ENCODE results near the gene GNAT3. TPM values are rescaled to one million over a fixed set of nuclear protein-coding genes. Genes with fewer than 3 reads are reported as not detected.

GNAT3 gene
- total RNA-seq, 1 donor from 2014 or later: not detected

- intact Hi-C loops (cut with micrococcal nuclease): no loop called here
- DNase-seq: no peak
- no peaks in the 10 kb centered on the region for H3K4me1 Mint-ChIP-seq
- H3K4me3 Mint-ChIP-seq: no peak overlapping the region
- H3K9me3 Mint-ChIP-seq: no peaks in the 10 kb centered on the region
- no peaks in the 10 kb centered on the region for H3K27me3 Mint-ChIP-seq
- H3K36me3 Mint-ChIP-seq (ENCODE audit: low read depth): no peaks in the 10 kb centered on the region
- H3K27ac Mint-ChIP-seq: no peak overlapping the region
Observed at GRCh38 chr7:80488851-80489370, 23.0 kb downstream of the GNAT3 start.

DNA sequence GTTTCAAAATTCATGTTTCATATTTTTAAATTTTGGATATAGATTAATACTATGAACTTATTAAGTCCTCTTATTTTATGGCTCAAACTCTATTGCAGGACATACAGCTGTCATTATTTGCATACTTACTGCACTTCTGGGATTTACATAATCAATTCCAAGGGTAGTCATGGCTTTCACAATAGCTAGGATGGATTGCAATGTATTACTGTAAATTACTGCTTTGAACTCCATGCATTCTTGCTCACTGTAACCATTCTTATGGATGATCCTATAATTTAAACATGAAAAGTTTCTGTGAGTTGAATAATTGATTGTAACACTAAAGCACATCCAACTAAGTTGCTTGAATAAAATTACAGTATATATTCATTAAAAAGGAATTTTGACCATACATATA lies 23.5 kb downstream of the GNAT3 start:
- Mint-ChIP-seq H3K4me1 (no peaks in the 10 kb centered on the region), H3K27me3 (no peaks in the 10 kb centered on the region), H3K36me3 (ENCODE audit: low read depth) (no peaks in the 10 kb centered on the region), H3K9me3 (no peaks in the 10 kb centered on the region), H3K4me3 (no peak overlapping the region), H3K27ac (no peak overlapping the region)
- DNase-seq: no peak
- intact Hi-C loops (cut with micrococcal nuclease): no loop called here

GRCh38 chr7:80485721-80486120 lies 26.1 kb downstream of the GNAT3 start:
- no peaks in the 10 kb centered on the region for H3K36me3 Mint-ChIP-seq (ENCODE audit: low read depth)
- H3K27ac Mint-ChIP-seq: no peak overlapping the region
- no peaks in the 10 kb centered on the region for H3K4me1 Mint-ChIP-seq
- intact Hi-C loops (cut with micrococcal nuclease): no loop called here
- DNase-seq: no peak
- H3K9me3 Mint-ChIP-seq: no peaks in the 10 kb centered on the region
- H3K4me3 Mint-ChIP-seq: no peak overlapping the region
- no peaks in the 10 kb centered on the region for H3K27me3 Mint-ChIP-seq

DNA sequence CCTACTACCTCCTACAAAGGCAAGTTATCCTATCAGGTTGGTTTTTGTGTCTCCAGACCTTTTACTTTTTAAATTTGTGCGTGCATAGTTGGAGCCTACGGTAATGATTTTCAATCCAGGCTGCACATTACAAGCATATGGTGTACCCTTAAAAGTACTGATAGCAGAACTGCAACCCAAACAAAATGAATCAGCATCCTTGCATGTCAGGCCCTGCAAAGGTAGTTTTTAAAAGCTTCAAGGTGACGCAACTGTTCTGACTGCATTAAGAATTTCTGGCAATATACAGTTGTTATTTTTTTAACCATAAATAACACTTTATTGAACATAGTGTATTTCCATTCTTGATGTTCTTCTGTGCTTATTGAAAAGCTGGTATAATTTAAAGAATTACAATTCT lies 28.9 kb downstream of the GNAT3 start:
- H3K27me3 Mint-ChIP-seq: no peaks in the 10 kb centered on the region
- H3K27ac Mint-ChIP-seq: no peak overlapping the region
- no peaks in the 10 kb centered on the region for H3K36me3 Mint-ChIP-seq (ENCODE audit: low read depth)
- no peaks in the 10 kb centered on the region for H3K9me3 Mint-ChIP-seq
- no peaks in the 10 kb centered on the region for H3K4me1 Mint-ChIP-seq
- no peak overlapping the region for H3K4me3 Mint-ChIP-seq
- intact Hi-C loops (cut with micrococcal nuclease): no loop called here
- no peak for DNase-seq

GRCh38 chr7:80481196-80481884 lies 30.5 kb downstream of the GNAT3 start:
- H3K4me1 Mint-ChIP-seq: no peaks in the 10 kb centered on the region
- intact Hi-C loops (cut with micrococcal nuclease): no loop called here
- no peaks in the 10 kb centered on the region for H3K36me3 Mint-ChIP-seq (ENCODE audit: low read depth)
- H3K4me3 Mint-ChIP-seq: no peak overlapping the region
- no peaks in the 10 kb centered on the region for H3K27me3 Mint-ChIP-seq
- H3K27ac Mint-ChIP-seq: no peak overlapping the region
- no peak for DNase-seq
- no peaks in the 10 kb centered on the region for H3K9me3 Mint-ChIP-seq

- intact Hi-C loops (cut with micrococcal nuclease): no loop called here
- no peaks in the 10 kb centered on the region for H3K9me3 Mint-ChIP-seq
- H3K27ac Mint-ChIP-seq: no peak overlapping the region
- no peak overlapping the region for H3K4me3 Mint-ChIP-seq
- H3K4me1 Mint-ChIP-seq: no peaks in the 10 kb centered on the region
- H3K36me3 Mint-ChIP-seq (ENCODE audit: low read depth): no peaks in the 10 kb centered on the region
- DNase-seq: no peak
- H3K27me3 Mint-ChIP-seq: no peaks in the 10 kb centered on the region
Observed at GRCh38 chr7:80480566-80480965, 31.3 kb downstream of the GNAT3 start.

GRCh38 chr7:80478683-80479082 lies 33.2 kb downstream of the GNAT3 start:
- H3K36me3 Mint-ChIP-seq (ENCODE audit: low read depth): no peaks in the 10 kb centered on the region
- intact Hi-C loops (cut with micrococcal nuclease): no loop called here
- H3K4me1 Mint-ChIP-seq: no peaks in the 10 kb centered on the region
- H3K4me3 Mint-ChIP-seq: no peak overlapping the region
- no peaks in the 10 kb centered on the region for H3K9me3 Mint-ChIP-seq
- DNase-seq: no peak
- H3K27ac Mint-ChIP-seq: no peak overlapping the region
- no peaks in the 10 kb centered on the region for H3K27me3 Mint-ChIP-seq

- H3K4me1 Mint-ChIP-seq: no peaks in the 10 kb centered on the region
- DNase-seq: no peak
- no peaks in the 10 kb centered on the region for H3K9me3 Mint-ChIP-seq
- no peaks in the 10 kb centered on the region for H3K27me3 Mint-ChIP-seq
- intact Hi-C loops (cut with micrococcal nuclease): no loop called here
- no peak overlapping the region for H3K4me3 Mint-ChIP-seq
- no peaks in the 10 kb centered on the region for H3K36me3 Mint-ChIP-seq (ENCODE audit: low read depth)
- no peak overlapping the region for H3K27ac Mint-ChIP-seq
Observed at GRCh38 chr7:80476035-80476434, 35.8 kb downstream of the GNAT3 start.

GRCh38 chr7:80475383-80475782 lies 36.5 kb downstream of the GNAT3 start:
- H3K4me3 Mint-ChIP-seq: no peak overlapping the region
- H3K27me3 Mint-ChIP-seq: no peaks in the 10 kb centered on the region
- H3K9me3 Mint-ChIP-seq: no peaks in the 10 kb centered on the region
- intact Hi-C loops (cut with micrococcal nuclease): no loop called here
- no peak overlapping the region for H3K27ac Mint-ChIP-seq
- no peaks in the 10 kb centered on the region for H3K36me3 Mint-ChIP-seq (ENCODE audit: low read depth)
- no peak for DNase-seq
- no peaks in the 10 kb centered on the region for H3K4me1 Mint-ChIP-seq

- Mint-ChIP-seq H3K4me3 (no peak overlapping the region), H3K4me1 (no peaks in the 10 kb centered on the region), H3K27me3 (no peaks in the 10 kb centered on the region), H3K9me3 (no peaks in the 10 kb centered on the region), H3K27ac (no peak overlapping the region), H3K36me3 (ENCODE audit: low read depth) (no peaks in the 10 kb centered on the region)
- DNase-seq: no peak
- intact Hi-C loops (cut with micrococcal nuclease): no loop called here
Observed at GRCh38 chr7:80473751-80474150, 38.1 kb downstream of the GNAT3 start.

GRCh38 chr7:80472491-80473200 lies 39.2 kb downstream of the GNAT3 start:
- no peak for DNase-seq
- Mint-ChIP-seq H3K36me3 (ENCODE audit: low read depth) (no peaks in the 10 kb centered on the region), H3K27ac (no peak overlapping the region), H3K4me3 (no peak overlapping the region), H3K27me3 (no peaks in the 10 kb centered on the region), H3K9me3 (no peaks in the 10 kb centered on the region), H3K4me1 (no peaks in the 10 kb centered on the region)
- intact Hi-C loops (cut with micrococcal nuclease): no loop called here

GRCh38 chr7:80468931-80469714 lies 42.7 kb downstream of the GNAT3 start:
- intact Hi-C loops (cut with micrococcal nuclease): no loop called here
- Mint-ChIP-seq H3K4me3 (no peak overlapping the region), H3K9me3 (no peaks in the 10 kb centered on the region), H3K27ac (no peak overlapping the region), H3K4me1 (no peaks in the 10 kb centered on the region), H3K36me3 (ENCODE audit: low read depth) (no peaks in the 10 kb centered on the region), H3K27me3 (no peaks in the 10 kb centered on the region)
- no peak for DNase-seq

- no peak for DNase-seq
- no peaks in the 10 kb centered on the region for H3K27me3 Mint-ChIP-seq
- H3K36me3 Mint-ChIP-seq (ENCODE audit: low read depth): no peaks in the 10 kb centered on the region
- H3K4me1 Mint-ChIP-seq: no peaks in the 10 kb centered on the region
- no peak overlapping the region for H3K27ac Mint-ChIP-seq
- H3K9me3 Mint-ChIP-seq: no peaks in the 10 kb centered on the region
- H3K4me3 Mint-ChIP-seq: no peak overlapping the region
- intact Hi-C loops (cut with micrococcal nuclease): no loop called here
Observed at GRCh38 chr7:80467069-80467468, 44.8 kb downstream of the GNAT3 start.

DNA sequence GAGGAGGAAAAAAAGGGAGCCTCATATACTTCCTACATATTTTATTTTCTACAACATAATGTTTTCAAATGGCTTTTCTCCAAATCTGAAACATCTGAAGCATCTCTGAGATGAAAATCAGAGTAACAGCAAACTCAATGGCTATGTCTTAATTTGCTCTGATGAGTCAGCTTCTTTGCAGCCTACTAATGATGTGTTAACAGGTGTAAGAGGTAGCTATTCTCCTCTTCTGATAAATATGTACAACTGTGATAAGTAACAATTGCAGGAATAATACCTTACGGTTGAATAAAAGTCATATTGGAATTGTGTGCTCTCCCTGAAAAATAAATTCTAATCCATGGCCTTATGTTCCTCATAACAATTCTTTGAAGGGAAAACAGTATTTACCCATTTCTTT lies 45.2 kb downstream of the GNAT3 start:
- Mint-ChIP-seq H3K36me3 (ENCODE audit: low read depth) (no peaks in the 10 kb centered on the region), H3K27me3 (no peaks in the 10 kb centered on the region), H3K27ac (no peak overlapping the region), H3K9me3 (no peaks in the 10 kb centered on the region), H3K4me3 (no peak overlapping the region), H3K4me1 (no peaks in the 10 kb centered on the region)
- intact Hi-C loops (cut with micrococcal nuclease): no loop called here
- DNase-seq: no peak

Measured in activated CD4-positive, alpha-beta T cell treated with anti-CD3 and anti-CD28 coated beads, Interleukin-2, amount 10 ng/mL, durations not matched to agents 24 days and 14 days (primary cell).